ENCODE measurements around the gene LRPAP1.

LRPAP1 gene

GRCh38 chr4:3498901-3499510 is 33.2 kb downstream of the LRPAP1 start:
- no peak for ATAC-seq
- TF ChIP-seq ESRRG (CRISPR knock-in tag; IDR thresholded peaks at IDR 0.05) (no peak), GLIS3 (CRISPR knock-in tag; IDR thresholded peaks at IDR 0.05) (no peak), ZFP3 (CRISPR knock-in tag; IDR thresholded peaks at IDR 0.05) (no peak), ZFP30 (CRISPR knock-in tag; IDR thresholded peaks at IDR 0.05) (no peak), TSHZ2 (CRISPR knock-in tag; IDR thresholded peaks at IDR 0.05) (no peak), ZNF70 (CRISPR knock-in tag; IDR thresholded peaks at IDR 0.05) (no peak)

- no peak for TF ChIP-seq CSRNP3 (CRISPR knock-in tag; IDR thresholded peaks at IDR 0.05)
- no peak for TF ChIP-seq ZFP3 (CRISPR knock-in tag; IDR thresholded peaks at IDR 0.05)
- TF ChIP-seq ZNF8 (CRISPR knock-in tag; IDR thresholded peaks at IDR 0.05) = no peak
- TF ChIP-seq ZC3H10 (CRISPR knock-in tag; IDR thresholded peaks at IDR 0.05) = no peak
- no peak for TF ChIP-seq ISL1 (CRISPR knock-in tag; IDR thresholded peaks at IDR 0.05)
- no peak for TF ChIP-seq POU6F1 (CRISPR knock-in tag; IDR thresholded peaks at IDR 0.05; ENCODE audit: borderline replicate concordance, low read depth)
- no peak for TF ChIP-seq CSDC2 (CRISPR knock-in tag; IDR thresholded peaks at IDR 0.05)
- no peak for TF ChIP-seq PPARA (CRISPR knock-in tag; IDR thresholded peaks at IDR 0.05; ENCODE audit: borderline replicate concordance)
- ATAC-seq = no peak
Observed at GRCh38 chr4:3498407-3498806, 33.8 kb downstream of the LRPAP1 start.

- no peak for ATAC-seq
- TF ChIP-seq TCF4 (CRISPR knock-in tag; IDR thresholded peaks at IDR 0.05; ENCODE audit: borderline replicate concordance) = no peak
- no peak for TF ChIP-seq CREB5 (CRISPR knock-in tag; IDR thresholded peaks at IDR 0.05; ENCODE audit: low read depth)
- no peak for TF ChIP-seq ZC3H10 (CRISPR knock-in tag; IDR thresholded peaks at IDR 0.05)
- no peak for TF ChIP-seq RARB (CRISPR knock-in tag; IDR thresholded peaks at IDR 0.05)
- no peak for TF ChIP-seq TOX (CRISPR knock-in tag; IDR thresholded peaks at IDR 0.05; ENCODE audit: borderline replicate concordance)
- no peak for TF ChIP-seq SNAI2 (CRISPR knock-in tag; IDR thresholded peaks at IDR 0.05)
- TF ChIP-seq GLIS3 (CRISPR knock-in tag; IDR thresholded peaks at IDR 0.05) = no peak
- TF ChIP-seq ZFP3 (CRISPR knock-in tag; IDR thresholded peaks at IDR 0.05) = no peak
- TF ChIP-seq PPARA (CRISPR knock-in tag; IDR thresholded peaks at IDR 0.05; ENCODE audit: borderline replicate concordance) = no peak
- no peak for TF ChIP-seq TSHZ2 (CRISPR knock-in tag; IDR thresholded peaks at IDR 0.05)
- TF ChIP-seq PATZ1 (CRISPR knock-in tag; IDR thresholded peaks at IDR 0.05; ENCODE audit: borderline replicate concordance) = no peak
- no peak for TF ChIP-seq ZFP30 (CRISPR knock-in tag; IDR thresholded peaks at IDR 0.05)
- TF ChIP-seq ZNF70 (CRISPR knock-in tag; IDR thresholded peaks at IDR 0.05) = no peak
- TF ChIP-seq ISL1 (CRISPR knock-in tag; IDR thresholded peaks at IDR 0.05) = no peak
- no peak for TF ChIP-seq CSDC2 (CRISPR knock-in tag; IDR thresholded peaks at IDR 0.05)
- no peak for TF ChIP-seq POU6F1 (CRISPR knock-in tag; IDR thresholded peaks at IDR 0.05; ENCODE audit: borderline replicate concordance, low read depth)
Observed at GRCh38 chr4:3497523-3498389, 34.5 kb downstream of the LRPAP1 start.
